PC-3 (cell line): ENCODE measurements around the gene UBR4. TPM values are rescaled to one million over a fixed set of nuclear protein-coding genes. Genes with fewer than 3 reads are reported as not detected.
A peak's percentile ranks its signal among the peaks of the same experiment; 100 is the strongest.

Source experiments
- ATAC-seq: fragments of 200-7000 bp; cut with Tn5 transposase; 2 replicates; pipeline ENCODE4 v1.9.1; 2020; ENCODE audit warnings: mild to moderate bottlenecking, moderate library complexity
- BruUV-seq: library from RNA; stranded (reverse); fragments of 400-500 nt; replicated peaks from 2 replicates; lab custom pipeline; 2021; lab: Mats Ljungman, UMichigan
- CTCF ChIA-PET: fragments of 300-600 bp; sonication (Branson Sonifier 250); formaldehyde crosslinking; loops from one replicate; lab custom pipeline; 2022; ENCODE audit warnings: antibody characterized with exemption; lab: Charles Lee
- POLR2A ChIA-PET: fragments of 300-600 bp; sonication (Branson Sonifier 250); formaldehyde crosslinking; loops from one replicate; lab custom pipeline; 2022; ENCODE audit warnings: antibody characterized with exemption; ENCODE audit not compliant: unreplicated experiment; lab: Charles Lee
- DNase-seq: peaks from one replicate; pipeline ENCODE4 v3.0.0-alpha.2; 2015
- H2AFZ ChIP-seq: fragments of 300-600 bp; sonication (generic); 2 replicates; pipeline ENCODE4 v1.6.0; 2016; ENCODE audit warnings: antibody characterized with exemption, low read length
- H3F3A ChIP-seq: fragments of 300-600 bp; sonication (generic); one replicate; pipeline ENCODE4 v1.6.0; 2017; ENCODE audit warnings: antibody characterized with exemption, low read length, control low read depth, mild to moderate bottlenecking; ENCODE audit not compliant: unreplicated experiment
- H3K27ac ChIP-seq: fragments of 300-600 bp; sonication (generic); 2 replicates; pipeline ENCODE4 v1.5.1; 2016; ENCODE audit warnings: mild to moderate bottlenecking, low read length
- H3K27me3 ChIP-seq: fragments of 300-600 bp; sonication (generic); 2 replicates; pipeline ENCODE4 v1.6.1; 2016; ENCODE audit warnings: low read length, mixed read lengths
- H3K36me3 ChIP-seq: fragments of 300-600 bp; sonication (generic); 2 replicates; pipeline ENCODE4 v1.6.1; 2016; ENCODE audit warnings: low read depth, mixed run types, low read length, mixed read lengths
- H3K4me1 ChIP-seq: fragments of 300-600 bp; sonication (generic); 2 replicates; pipeline ENCODE4 v1.5.1; 2016; ENCODE audit warnings: low read length; ENCODE audit not compliant: insufficient read depth
- H3K4me2 ChIP-seq: fragments of 300-600 bp; sonication (generic); 2 replicates; pipeline ENCODE4 v1.6.0; 2016; ENCODE audit warnings: low read length
- H3K4me3 ChIP-seq: fragments of 300-600 bp; sonication (generic); 2 replicates; pipeline ENCODE4 v1.5.1; 2016; ENCODE audit warnings: mild to moderate bottlenecking, low read length, mixed read lengths
- H3K79me2 ChIP-seq: fragments of 300-600 bp; sonication (generic); 2 replicates; pipeline ENCODE4 v1.6.1; 2017; ENCODE audit warnings: low read length, mixed read lengths
- H3K9ac ChIP-seq: fragments of 300-600 bp; sonication (generic); 2 replicates; pipeline ENCODE4 v1.6.0; 2016; ENCODE audit warnings: mild to moderate bottlenecking, low read length
- H3K9me2 ChIP-seq: fragments of 300-600 bp; sonication (generic); replicated peaks from 2 replicates; pipeline ENCODE4 v1.6.1; 2016; ENCODE audit warnings: mixed run types, low read length, mixed read lengths
- H3K9me3 ChIP-seq: fragments of 300-600 bp; sonication (generic); 2 replicates; pipeline ENCODE4 v1.6.1; 2016; ENCODE audit warnings: low read length, mixed read lengths
- H4K20me1 ChIP-seq: fragments of 300-600 bp; sonication (generic); 2 replicates; pipeline ENCODE4 v1.6.1; 2016; ENCODE audit warnings: low read length, mixed read lengths
- EZH2 ChIP-seq: fragments of 300-600 bp; sonication (generic); IDR thresholded peaks from one replicate; pipeline ENCODE4 v1.6.1; 2017; ENCODE audit warnings: antibody characterized with exemption, mild to moderate bottlenecking, low read length; ENCODE audit not compliant: unreplicated experiment
- EZH2phosphoT487 ChIP-seq: fragments of 300-600 bp; sonication (generic); IDR thresholded peaks from 2 replicates; pipeline ENCODE4 v1.6.1; 2018; ENCODE audit warnings: mild to moderate bottlenecking, antibody characterized with exemption, low read length, borderline replicate concordance
- intact Hi-C: fragments of 100-400 bp; cut with micrococcal nuclease; formaldehyde crosslinking; loops from 2 replicates; pipeline ENCODE4 v1.9.0; 2023
- total RNA-seq: library from RNA; depleted of rRNA; stranded (reverse); fragments of >200 nt; gene quantifications from 2 replicates; pipeline ENCODE4 v1.2.3, GENCODE V29; 2014
- TF ChIP-seq, protein P1 (sequence below): fragments of 300-600 bp; sonication (generic); conservative IDR thresholded peaks from 2 replicates; pipeline ENCODE4 v1.5.1; 2017; ENCODE audit warnings: antibody characterized with exemption, low read depth, mild to moderate bottlenecking, low read length

Gene UBR4
- total RNA-seq, 1 experiment from 2014 or later, result 141 TPM

DNA sequence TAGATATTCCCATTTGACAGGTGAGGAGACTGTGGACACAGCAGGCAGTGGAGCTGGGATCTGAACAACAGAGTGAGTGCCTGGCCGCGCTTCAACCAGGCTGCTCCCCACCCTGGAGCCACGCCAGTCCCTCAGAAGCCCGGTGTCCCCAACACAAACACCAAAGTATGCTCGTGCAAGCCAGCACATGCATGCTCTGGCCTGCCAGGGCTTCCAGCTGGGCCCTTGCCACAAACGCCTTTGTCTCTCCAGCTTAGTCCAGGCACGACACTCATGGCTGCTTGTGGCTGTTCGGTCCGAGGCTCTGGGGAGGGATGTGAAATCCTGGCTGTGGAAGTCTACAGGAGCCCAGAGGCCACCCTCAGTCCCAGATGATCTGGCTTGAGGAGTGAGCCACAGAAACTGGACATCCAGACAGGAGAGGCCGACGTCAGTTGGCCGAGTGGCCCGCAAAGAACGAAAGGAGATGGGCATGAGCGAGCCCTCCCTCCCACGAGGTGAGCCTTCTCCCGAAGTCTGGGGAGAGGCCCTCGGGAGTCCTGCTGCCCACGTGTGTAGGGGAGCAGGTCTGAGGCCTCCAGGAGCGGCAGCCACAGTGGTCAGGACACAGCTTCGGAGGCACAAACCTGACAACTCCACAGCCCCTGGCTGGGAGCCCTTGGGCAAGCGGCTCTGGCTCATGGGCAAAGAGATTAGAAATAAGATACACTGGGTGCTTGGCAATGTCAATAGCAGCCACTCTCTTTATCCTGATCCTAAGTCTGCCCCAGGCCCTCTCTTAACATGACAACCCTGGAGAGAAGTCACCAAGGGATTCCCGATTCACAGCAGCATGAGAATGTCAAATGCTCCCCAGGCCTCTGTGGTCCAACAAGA, 136.5 kb downstream of the UBR4 start:
- H3K9ac ChIP-seq, result no peak overlapping the region
- no peak for TF ChIP-seq EZH2
- TF ChIP-seq, protein P1, sequence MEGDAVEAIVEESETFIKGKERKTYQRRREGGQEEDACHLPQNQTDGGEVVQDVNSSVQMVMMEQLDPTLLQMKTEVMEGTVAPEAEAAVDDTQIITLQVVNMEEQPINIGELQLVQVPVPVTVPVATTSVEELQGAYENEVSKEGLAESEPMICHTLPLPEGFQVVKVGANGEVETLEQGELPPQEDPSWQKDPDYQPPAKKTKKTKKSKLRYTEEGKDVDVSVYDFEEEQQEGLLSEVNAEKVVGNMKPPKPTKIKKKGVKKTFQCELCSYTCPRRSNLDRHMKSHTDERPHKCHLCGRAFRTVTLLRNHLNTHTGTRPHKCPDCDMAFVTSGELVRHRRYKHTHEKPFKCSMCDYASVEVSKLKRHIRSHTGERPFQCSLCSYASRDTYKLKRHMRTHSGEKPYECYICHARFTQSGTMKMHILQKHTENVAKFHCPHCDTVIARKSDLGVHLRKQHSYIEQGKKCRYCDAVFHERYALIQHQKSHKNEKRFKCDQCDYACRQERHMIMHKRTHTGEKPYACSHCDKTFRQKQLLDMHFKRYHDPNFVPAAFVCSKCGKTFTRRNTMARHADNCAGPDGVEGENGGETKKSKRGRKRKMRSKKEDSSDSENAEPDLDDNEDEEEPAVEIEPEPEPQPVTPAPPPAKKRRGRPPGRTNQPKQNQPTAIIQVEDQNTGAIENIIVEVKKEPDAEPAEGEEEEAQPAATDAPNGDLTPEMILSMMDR, result no peak
- no peak for TF ChIP-seq EZH2phosphoT487
- H3K4me2 ChIP-seq, result no peak overlapping the region
- intact Hi-C loops, result no loop called here
- ChIA-PET POLR2A (interaction anchor here (0.6 kb wide), 1 partner anchor 152 kb away, joined by 11 read pairs; no protein-coding TSS in a partner anchor), CTCF (no interaction called here)
- peaks cover 42% of the 10 kb centered on the region for H3K36me3 ChIP-seq
- ATAC-seq (no peak), DNase-seq (no peak)
- 0 out of 2 replicates have a peak, but pooled peaks cover 5% of the 10 kb centered on the region for H3K4me1 ChIP-seq
- H4K20me1 ChIP-seq, result no peaks in the 10 kb centered on the region
- H3K4me3 ChIP-seq, result no peak overlapping the region
- no peak overlapping the region for H2AFZ ChIP-seq
- no peaks in the 10 kb centered on the region for H3K79me2 ChIP-seq
- BruUV-seq, result no TSS peak
- no peaks in the 10 kb centered on the region for H3K9me3 ChIP-seq
- no peaks in the 10 kb centered on the region for H3F3A ChIP-seq
- H3K27me3 ChIP-seq, result no peaks in the 10 kb centered on the region
- H3K9me2 ChIP-seq, result no peaks in the 10 kb centered on the region
- H3K27ac ChIP-seq, result no peak overlapping the region

DNA sequence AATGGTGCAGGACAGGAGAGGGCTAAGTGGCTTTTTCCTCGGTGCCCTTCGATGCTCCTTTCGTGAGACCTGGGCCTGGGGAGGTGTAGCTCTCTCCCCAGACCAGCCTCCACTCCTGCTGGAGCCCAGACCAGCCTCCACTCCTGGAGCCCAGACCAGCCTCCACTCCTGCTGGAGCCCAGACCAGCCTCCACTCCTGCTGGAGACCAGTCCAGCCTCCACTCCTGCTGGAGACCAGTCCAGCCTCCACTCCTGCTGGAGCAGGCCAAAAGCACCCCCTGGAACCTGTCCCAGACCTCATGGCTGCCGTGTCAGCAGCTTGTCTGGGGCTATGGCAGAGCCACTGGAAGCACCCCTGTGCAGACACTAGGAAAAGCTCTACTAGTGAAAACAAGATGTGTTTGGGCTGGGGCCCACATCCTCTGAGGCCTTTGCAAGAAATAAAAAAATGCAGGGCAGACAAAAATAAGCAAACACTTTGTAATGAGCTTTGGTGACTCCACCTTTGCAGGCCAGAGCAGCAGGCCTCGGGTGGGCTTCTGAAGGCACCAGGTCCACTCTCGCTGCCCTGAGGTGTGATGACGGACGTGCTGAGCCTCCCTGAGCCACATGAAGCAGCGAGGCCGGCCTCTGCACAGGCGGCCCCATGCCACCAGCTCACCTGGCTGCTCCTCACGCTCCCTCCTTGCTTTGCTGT, 137.6 kb downstream of the UBR4 start:
- Histone ChIP-seq H4K20me1 (no peaks in the 10 kb centered on the region), H3K4me1 (peaks cover 9% of the 10 kb centered on the region), H2AFZ (no peak overlapping the region), H3K27ac (no peak overlapping the region), H3K4me2 (no peak overlapping the region), H3K79me2 (no peaks in the 10 kb centered on the region), H3K27me3 (no peaks in the 10 kb centered on the region), H3K36me3 (peaks cover 36% of the 10 kb centered on the region), H3K9me2 (no peaks in the 10 kb centered on the region), H3K4me3 (no peak overlapping the region), H3K9me3 (no peaks in the 10 kb centered on the region), H3F3A (no peaks in the 10 kb centered on the region), H3K9ac (no peak overlapping the region)
- no peak for ATAC-seq
- POLR2A ChIA-PET, result no interaction called here
- TF ChIP-seq EZH2phosphoT487 (no peak), EZH2 (no peak)
- TF ChIP-seq, protein P1, result no peak
- CTCF ChIA-PET, result interaction anchor here (0.7 kb wide), 1 partner anchor 18 kb away, joined by 3 read pairs; no protein-coding TSS in a partner anchor
- intact Hi-C loops, result no loop called here
- DNase-seq, result no peak
- TSS peak; percentile 2 for BruUV-seq
